Gastrocnemius medialis (tissue), 4 donors: ENCODE measurements around the gene DMRT1. TPM values are rescaled to one million over a fixed set of nuclear protein-coding genes. Genes with fewer than 3 reads are reported as not detected.
A peak's percentile ranks its signal among the peaks of the same experiment; 100 is the strongest.

Experiments
- ATAC-seq, 2 donors: fragments of 150-250 bp; one replicate each; pipeline ENCODE4 v1.9.1; 2016
- DNase-seq, 2 donors: peaks; one replicate each; pipeline ENCODE4 v3.0.0-alpha.2; 2019
- H3K27ac ChIP-seq, 4 donors: fragments of 200-600 bp; sonication (generic); 1 replicate in 1 of 4; 2 replicates in 3 of 4; pipeline ENCODE4 v1.5.1; 2016 to 2018; ENCODE audit warnings: mild to moderate bottlenecking in 2 of 4, moderate library complexity in 1 of 4
- H3K27me3 ChIP-seq, 3 donors: fragments of 200-600 bp; sonication (generic) in 2 of 3; 1 replicate in 1 of 3; 2 replicates in 2 of 3; pipeline versions ENCODE4 v1.5.1 to v1.6.0; 2016 to 2019; ENCODE audit warnings: mild to moderate bottlenecking in 1 of 3, moderate library complexity in 1 of 3
- H3K36me3 ChIP-seq, 2 donors: fragments of 200-600 bp; sonication (generic) in 1 of 2; one replicate each; pipeline ENCODE4 v1.5.1; 2017 to 2018
- H3K4me1 ChIP-seq, 2 donors: fragments of 200-600 bp; sonication (generic) in 1 of 2; one replicate each; pipeline ENCODE4 v1.5.1; 2016 to 2017; ENCODE audit warnings: mild to moderate bottlenecking in 2 of 2
- H3K4me3 ChIP-seq, 4 donors: fragments of 200-600 bp; sonication (generic) in 3 of 4; 1 replicate in 1 of 4; 2 replicates in 3 of 4; pipeline ENCODE4 v1.5.1; 2016 to 2019; ENCODE audit warnings: mild to moderate bottlenecking in 2 of 4
- H3K9me3 ChIP-seq, 3 donors: fragments of 200-600 bp; sonication (generic) in 2 of 3; 1 replicate in 1 of 3; 2 replicates in 2 of 3; pipeline ENCODE4 v1.5.1; 2016 to 2019
- CTCF ChIP-seq, 5 experiments: fragments of 450-650 bp in 3 of 5; fragments of 200-600 bp in 2 of 5; sonication (generic) in 2 of 5; IDR thresholded peaks in 4 of 5; conservative IDR thresholded peaks in 1 of 5; 1 replicate in 4 of 5; 2 replicates in 1 of 5; pipeline ENCODE4 v1.5.1; 2016 to 2019; ENCODE audit warnings: antibody characterized with exemption in 5 of 5, mild to moderate bottlenecking in 3 of 5, moderate library complexity in 3 of 5
- POLR2A ChIP-seq, 2 donors: fragments of 450-650 bp; IDR thresholded peaks; one replicate each; pipeline ENCODE4 v1.6.1; 2017; ENCODE audit warnings: antibody characterized with exemption in 2 of 2, mild to moderate bottlenecking in 2 of 2, moderate library complexity in 2 of 2
- in situ Hi-C, 4 donors: fragments of 200-750 bp; cut with MboI; loops; one replicate each; pipeline versions ENCODE4 v1.15.0 to v1.8.0; 2017; ENCODE audit warnings: low sequenced_read_pairs in 4 of 4
- intact Hi-C: fragments of 100-400 bp; cut with DNase I; formaldehyde crosslinking; loops from one replicate; pipeline ENCODE4 v1.15.1; 2023; ENCODE audit warnings: low total_unique reads
- total RNA-seq, 4 donors: library from RNA; depleted of rRNA; stranded (reverse); fragments of >200 nt; gene quantifications; one replicate each; pipeline versions ENCODE4 v1.1.0 to v1.2.3, GENCODE V29; 2016

DMRT1 gene
- total RNA-seq, 4 donors from 2014 or later: 0.91 TPM; not detected in 3

- H3K27me3 ChIP-seq: no peaks in the 10 kb centered on the region
- H3K9me3 ChIP-seq: no peaks in the 10 kb centered on the region
- no peak overlapping the region for H3K4me3 ChIP-seq
- in situ Hi-C loops: loop anchor here (5.0 to 25.0 kb wide), 3 partner anchors 121 to 401 kb away; no protein-coding TSS in a partner anchor
- intact Hi-C loops: no loop called here
- H3K27ac ChIP-seq: no peak overlapping the region
- DNase-seq: no peak
- H3K4me1 ChIP-seq: no peaks in the 10 kb centered on the region
- no peak for ATAC-seq
- H3K36me3 ChIP-seq: no peaks in the 10 kb centered on the region
- TF ChIP-seq CTCF (IDR thresholded peaks at IDR 0.05 in 4 of 5, conservative IDR thresholded peaks at IDR 0.05 in 1 of 5) (no peak), POLR2A (IDR thresholded peaks at IDR 0.05) (no peak)
Observed at GRCh38 chr9:1013021-1013420, 171.5 kb downstream of the DMRT1 start.

GRCh38 chr9:1014225-1014624 lies 172.7 kb downstream of the DMRT1 start:
- Histone ChIP-seq H3K36me3 (no peaks in the 10 kb centered on the region), H3K4me3 (no peak overlapping the region), H3K9me3 (no peaks in the 10 kb centered on the region), H3K27me3 (no peaks in the 10 kb centered on the region), H3K4me1 (no peaks in the 10 kb centered on the region), H3K27ac (no peak overlapping the region)
- TF ChIP-seq CTCF (IDR thresholded peaks at IDR 0.05 in 4 of 5, conservative IDR thresholded peaks at IDR 0.05 in 1 of 5): no peak
- intact Hi-C loops: no loop called here
- DNase-seq: no peak
- ATAC-seq: no peak
- in situ Hi-C loops: loop anchor here (5.0 to 25.0 kb wide), 3 partner anchors 122 to 402 kb away; no protein-coding TSS in a partner anchor

DNA sequence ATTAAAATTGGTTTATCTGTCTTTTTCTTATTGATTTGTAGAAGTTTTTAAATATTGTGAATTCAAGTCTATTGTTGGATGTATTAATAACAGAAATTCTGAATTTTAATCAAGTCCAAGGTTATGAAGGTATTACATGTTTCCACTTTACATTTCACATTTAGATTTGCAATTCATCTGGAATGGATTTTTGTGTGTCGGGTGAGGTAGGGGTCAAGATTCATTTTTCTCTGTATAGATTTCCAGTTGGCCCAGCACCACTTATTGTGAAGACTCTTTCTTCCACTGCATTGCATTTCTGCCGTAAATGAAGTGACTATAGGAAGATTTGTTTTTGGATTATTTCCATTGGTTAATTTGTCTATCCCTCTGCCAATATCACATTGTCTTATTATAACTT lies 173.1 kb downstream of the DMRT1 start:
- no peak for ATAC-seq
- no peak for TF ChIP-seq CTCF (IDR thresholded peaks at IDR 0.05 in 4 of 5, conservative IDR thresholded peaks at IDR 0.05 in 1 of 5)
- no peak for TF ChIP-seq POLR2A (IDR thresholded peaks at IDR 0.05)
- Histone ChIP-seq H3K27ac (no peak overlapping the region), H3K4me1 (no peaks in the 10 kb centered on the region), H3K36me3 (no peaks in the 10 kb centered on the region), H3K9me3 (no peaks in the 10 kb centered on the region), H3K4me3 (no peak overlapping the region), H3K27me3 (no peaks in the 10 kb centered on the region)
- no peak for DNase-seq
- in situ Hi-C loops: loop anchor here (5.0 to 25.0 kb wide), 3 partner anchors 122 to 402 kb away; no protein-coding TSS in a partner anchor
- intact Hi-C loops: no loop called here

DNA sequence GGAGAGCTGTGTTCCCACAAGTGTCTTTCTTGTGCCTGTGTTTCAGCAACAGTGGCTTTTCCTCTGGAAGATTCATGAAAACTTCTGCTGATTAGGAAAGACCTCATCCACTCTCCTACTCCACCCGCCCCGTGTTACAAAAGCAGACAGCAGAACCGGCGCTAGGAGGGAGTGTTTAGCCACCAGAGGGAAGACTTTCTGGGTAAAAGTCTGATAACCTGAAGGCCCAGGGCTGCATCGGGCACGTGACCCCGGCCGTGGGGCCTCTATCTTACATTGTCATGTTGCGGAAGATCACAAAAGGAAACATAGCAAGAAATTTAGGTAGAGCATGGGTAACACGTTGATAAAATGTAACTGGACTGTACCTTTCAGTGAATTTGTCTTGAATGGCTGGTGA lies 176.6 kb downstream of the DMRT1 start:
- H3K9me3 ChIP-seq: no peaks in the 10 kb centered on the region
- no peaks in the 10 kb centered on the region for H3K36me3 ChIP-seq
- no peaks in the 10 kb centered on the region for H3K4me1 ChIP-seq
- in situ Hi-C loops (loop anchor here (25.0 kb wide), 2 partner anchors 231 to 406 kb away; no protein-coding TSS in a partner anchor), intact Hi-C loops (no loop called here)
- H3K27me3 ChIP-seq: no peaks in the 10 kb centered on the region
- DNase-seq (peak in 1 of 2 donors; percentile 9), ATAC-seq (peak in 1 of 2 donors; percentile 56)
- TF ChIP-seq POLR2A (IDR thresholded peaks at IDR 0.05) (no peak), CTCF (IDR thresholded peaks at IDR 0.05 in 4 of 5, conservative IDR thresholded peaks at IDR 0.05 in 1 of 5) (peak in 2 of 5 experiments; percentile 28 to 42)
- H3K4me3 ChIP-seq: no peak overlapping the region
- no peak overlapping the region for H3K27ac ChIP-seq

Other genes with a start within 250 kb of the DMRT1 start
- under 1 TPM; 0.24 to 0.36 (median 0.31) TPM for gene DMRT3, start 135.0 kb downstream of the DMRT1 start, total RNA-seq
- gene DMRT2, start 208.7 kb downstream of the DMRT1 start, total RNA-seq: 1 to 10 TPM in 3 of 4 donors, under 1 TPM in 1; 0.91 to 8.0 (median 2.5) TPM